ENCODE results near the gene MXD4.
A peak's percentile ranks its signal among the peaks of the same experiment; 100 is the strongest.

Gene MXD4

GRCh38 chr4:2274320-2275043 is 12.6 kb upstream of the MXD4 start:
- DNase-seq = no peak

- no peak for DNase-seq
Observed at GRCh38 chr4:2273657-2274319, 11.9 kb upstream of the MXD4 start.

GRCh38 chr4:2273221-2273620 is 11.3 kb upstream of the MXD4 start:
- no peak for DNase-seq

- no peak for DNase-seq
Observed at GRCh38 chr4:2272828-2273120, 10.9 kb upstream of the MXD4 start.

- no peak for DNase-seq
Observed at GRCh38 chr4:2272026-2272827, 10.3 kb upstream of the MXD4 start.

DNA sequence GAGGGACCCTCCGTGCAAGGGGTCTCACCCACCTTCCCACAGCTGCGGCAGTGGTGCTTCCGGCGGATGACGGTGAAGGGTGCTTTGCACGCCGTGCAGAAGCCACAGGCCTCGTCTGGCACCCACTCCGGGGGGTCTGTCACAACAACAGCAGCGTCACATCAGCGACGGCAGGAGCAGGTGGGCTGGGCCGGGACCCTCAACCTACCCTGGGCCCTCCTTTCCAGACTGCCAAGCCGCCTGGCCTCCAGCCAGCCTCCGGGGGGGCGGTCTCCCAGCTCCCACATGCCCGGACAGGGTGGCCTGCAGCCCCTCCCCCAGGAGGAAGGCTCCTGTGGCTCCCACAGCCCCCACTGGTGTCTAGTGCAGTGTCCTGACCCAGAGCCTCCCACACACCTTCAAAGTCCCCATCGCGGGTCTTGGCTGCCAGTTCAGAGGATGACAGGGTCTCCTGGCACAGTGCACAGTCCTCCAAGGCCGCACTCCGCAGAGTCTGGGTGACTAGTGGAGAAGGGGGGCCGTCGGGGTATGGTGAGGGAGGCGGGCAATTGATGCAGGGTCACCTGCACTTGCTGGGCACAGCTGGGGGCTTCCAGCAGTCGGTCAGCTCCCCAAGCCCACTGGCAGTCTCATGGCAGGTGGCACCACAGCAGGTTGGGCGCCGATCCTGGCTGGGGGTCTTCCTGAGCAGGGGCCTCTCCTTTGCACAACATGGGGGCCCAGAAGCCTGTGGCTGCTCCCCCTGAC is 9.5 kb upstream of the MXD4 start:
- DNase-seq = no peak

GRCh38 chr4:2270341-2271165 is 8.6 kb upstream of the MXD4 start:
- DNase-seq = no peak

- DNase-seq = no peak
Observed at GRCh38 chr4:2269618-2270163, 7.8 kb upstream of the MXD4 start.

DNA sequence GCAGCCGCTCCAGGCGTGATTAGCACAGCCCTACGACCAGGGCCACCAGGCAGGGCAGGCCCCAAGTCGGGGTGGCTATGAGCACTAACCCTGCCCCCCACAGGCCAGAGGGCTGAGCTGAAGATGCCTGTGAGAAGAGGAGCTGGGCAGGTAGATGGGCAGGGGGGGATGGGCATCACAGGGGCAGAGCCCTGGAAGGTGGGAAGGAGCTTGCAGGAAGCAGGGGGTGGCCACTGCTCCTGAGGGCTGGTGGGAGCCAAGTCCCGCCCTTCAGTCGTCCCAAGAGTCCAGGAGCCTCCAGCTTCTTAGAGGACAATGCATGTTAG is 7.3 kb upstream of the MXD4 start:
- DNase-seq = no peak

GRCh38 chr4:2268357-2269205 is 6.7 kb upstream of the MXD4 start:
- DNase-seq = no peak

DNA sequence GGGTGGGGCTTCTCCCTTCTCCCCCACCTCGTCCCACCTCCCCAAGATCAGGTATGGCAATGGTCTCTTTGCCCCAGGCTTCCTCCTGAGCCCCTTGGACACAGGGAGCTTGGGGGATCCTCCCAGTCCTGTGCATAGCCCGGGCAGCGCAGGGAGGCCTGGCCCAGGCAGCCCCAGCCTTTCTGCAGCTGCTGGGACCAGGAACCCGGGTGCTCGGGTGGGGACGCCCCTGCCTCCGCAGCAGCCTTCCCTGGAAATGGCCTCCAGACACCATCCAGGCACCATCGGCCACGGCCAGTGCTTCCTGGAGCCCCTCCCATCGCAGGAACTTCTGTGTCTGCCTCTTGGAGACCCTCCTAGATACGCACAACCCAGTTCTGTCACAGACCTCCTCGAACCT is 5.9 kb upstream of the MXD4 start:
- no peak for DNase-seq

GRCh38 chr4:2267320-2267811 is 5.5 kb upstream of the MXD4 start:
- DNase-seq = no peak

GRCh38 chr4:2266821-2267220 is 4.9 kb upstream of the MXD4 start:
- no peak for DNase-seq

DNA sequence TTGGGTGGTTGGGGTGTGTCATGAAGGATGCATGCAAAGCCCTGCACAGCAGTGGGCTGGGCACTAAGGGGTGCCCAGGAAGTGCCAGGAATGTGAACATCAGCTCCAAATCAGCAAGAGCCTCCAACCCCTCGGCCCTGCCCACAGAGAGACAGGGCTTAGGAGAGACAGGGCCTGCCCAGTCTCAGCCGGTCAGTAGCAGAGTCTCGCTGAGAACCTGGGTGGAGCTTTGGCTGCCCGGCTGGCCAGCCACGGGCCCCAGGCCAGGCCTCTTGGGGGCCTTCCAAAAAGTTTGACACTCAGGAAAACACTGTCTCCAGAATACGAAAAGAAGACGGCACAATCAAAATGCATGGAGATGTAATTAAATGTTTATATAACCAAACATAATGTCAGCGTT is 4.3 kb upstream of the MXD4 start:
- DNase-seq = peak; percentile 66

DNA sequence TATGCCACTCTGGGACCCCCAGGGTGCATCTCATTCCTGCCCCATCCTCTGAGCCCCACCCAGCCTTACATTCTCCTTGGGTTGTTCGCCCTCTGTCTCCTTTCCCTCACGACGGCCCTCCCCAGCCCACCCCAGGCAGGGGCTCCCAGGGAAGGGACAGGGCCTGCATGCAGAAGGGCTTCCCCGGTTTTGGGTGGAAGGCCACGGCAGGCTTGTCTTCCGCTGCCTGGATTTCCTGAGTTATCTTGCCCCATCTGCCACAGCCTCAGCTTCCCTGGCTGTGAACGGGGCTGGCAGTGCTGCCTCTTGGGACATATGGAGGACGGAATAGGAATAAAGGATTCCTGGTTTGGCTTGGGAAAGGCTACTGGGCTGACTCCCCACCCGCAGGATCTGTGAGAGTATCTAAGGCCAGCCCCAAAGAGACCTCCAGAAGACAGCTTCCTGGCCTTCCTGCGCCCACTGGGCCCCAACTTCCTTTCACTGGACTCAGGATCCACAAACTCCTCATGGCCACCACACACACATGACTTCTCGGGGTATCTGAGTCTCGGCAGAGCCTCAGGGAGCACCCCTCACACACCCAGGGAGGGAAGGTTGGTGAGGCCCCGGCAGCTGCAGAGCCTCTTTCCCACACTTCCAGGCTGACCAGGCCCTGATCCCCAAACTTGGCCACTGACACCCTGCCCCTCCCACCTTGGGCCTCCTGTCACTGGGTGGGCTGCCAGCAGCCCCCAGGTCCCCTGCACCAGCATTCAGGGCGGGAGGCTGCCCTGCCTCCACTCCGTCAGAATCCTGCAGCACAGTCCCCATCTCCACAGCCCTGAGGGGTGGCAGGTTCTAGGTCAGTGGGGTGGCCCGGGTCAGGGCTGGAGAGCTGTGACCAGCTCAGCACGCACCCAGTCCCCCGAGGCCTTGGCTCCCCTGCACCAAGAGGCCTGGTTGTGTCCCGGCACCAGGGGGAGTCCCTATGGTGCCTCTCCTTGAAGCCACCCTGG is 3.5 kb upstream of the MXD4 start:
- no peak for DNase-seq

DNA sequence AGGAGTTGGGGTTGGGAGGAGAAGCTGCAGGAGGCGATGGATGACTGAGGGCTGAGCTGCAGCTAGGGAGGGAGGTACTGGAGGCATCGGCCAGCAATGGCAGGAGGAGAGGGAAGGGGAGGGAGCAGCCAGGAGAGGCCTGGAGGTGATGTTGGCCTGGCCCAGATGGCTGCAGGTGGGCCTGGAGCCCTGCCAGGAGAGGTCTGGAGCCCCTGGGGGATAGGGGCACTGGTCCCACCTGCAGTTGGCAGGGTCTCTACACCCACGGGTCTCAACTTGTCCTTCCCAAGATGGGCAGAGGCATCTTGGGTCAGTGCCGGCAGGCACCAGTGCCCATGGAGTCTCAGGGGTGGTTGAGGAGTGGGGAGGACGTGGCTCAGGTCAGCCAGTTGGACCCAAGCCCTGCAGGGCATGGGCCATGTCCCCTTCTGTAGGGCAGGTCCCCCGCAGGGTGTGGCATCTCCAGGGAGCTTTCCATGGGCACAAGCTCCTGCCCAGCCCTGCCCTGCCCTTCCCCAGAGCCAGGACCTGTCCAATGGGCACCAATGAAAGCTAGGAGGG is 2.7 kb upstream of the MXD4 start:
- DNase-seq = no peak

DNA sequence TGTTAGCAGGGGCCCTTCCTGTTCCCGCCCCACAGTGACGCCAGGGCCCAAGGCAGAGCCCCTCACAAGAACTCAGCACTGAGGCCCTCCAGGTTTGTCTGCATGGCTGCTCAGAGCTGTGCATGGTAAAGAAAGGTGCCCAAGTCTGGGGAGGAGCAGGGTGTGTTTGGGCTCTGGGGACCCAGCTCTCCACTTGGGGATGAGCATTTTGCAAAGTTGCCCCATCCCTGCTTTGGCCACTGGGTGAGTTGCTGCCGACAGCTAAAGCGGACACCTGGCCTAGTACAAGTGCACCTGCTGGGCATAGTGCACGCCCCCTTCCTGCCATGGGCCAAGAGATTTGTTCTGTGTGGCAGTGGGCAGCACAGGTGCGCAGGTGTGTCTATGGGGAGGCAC is 2.0 kb upstream of the MXD4 start:
- DNase-seq = no peak

DNA sequence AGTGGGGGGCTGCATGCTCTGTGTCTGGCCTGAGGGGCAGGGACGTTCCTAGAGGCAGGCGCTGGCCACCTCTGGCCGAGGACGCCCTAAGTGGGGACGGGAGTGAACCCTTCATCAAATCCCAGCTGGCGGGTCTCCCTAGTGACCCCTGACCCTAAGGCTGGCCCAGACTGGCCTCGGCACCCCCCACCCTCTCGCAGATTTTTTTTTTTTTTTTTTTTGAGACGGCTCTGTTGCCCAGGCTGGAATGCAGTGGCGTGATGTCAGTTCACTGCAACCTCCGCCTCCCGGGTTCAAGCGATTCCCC is 988 bp upstream of the MXD4 start:
- DNase-seq = no peak

DNA sequence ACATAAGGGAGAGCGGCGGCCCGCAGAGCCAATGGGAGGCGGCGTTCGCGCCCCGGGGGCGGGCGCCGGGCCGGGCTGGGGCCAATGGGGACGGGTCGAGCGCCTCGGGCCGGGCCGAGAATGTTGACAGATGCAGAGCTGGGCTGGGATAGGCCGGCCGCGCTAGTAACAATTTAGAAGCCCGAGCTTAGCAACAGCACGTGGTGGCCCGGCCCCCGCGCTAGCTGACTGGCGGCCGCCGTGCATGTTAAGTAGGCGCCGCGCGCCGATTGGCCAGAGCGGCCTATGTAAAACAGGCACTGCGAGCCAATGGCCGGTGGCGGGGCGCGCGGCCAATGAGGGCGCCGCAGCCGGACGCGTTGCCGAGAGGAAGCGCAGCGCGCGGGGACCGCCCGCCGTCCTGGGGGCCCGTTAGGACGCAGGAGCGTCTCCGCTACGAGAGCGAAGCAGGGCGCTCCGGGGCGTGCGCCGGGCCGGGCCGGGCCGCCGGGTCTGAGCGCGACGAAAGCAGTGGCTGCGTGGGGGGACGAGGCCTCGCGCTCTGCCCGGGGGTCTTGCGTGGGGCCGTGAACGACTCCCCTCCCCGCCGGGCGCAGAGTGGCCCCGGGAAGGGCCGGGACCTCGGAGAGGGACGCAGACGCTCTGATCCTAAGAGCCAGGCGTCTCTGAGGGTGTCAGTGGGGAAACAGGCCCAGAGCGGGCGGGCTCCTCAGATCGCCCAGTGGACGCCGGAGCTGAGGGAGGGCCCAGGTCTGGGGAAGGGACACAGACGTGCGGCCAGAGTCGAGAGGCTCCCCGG is 435 bp upstream of the MXD4 start:
- DNase-seq = peak; percentile 97

All from NCI-H226 (cell line).